Hepatocyte (in vitro differentiated cells): ENCODE data around the gene HSD11B1L. TPM values are rescaled to one million over a fixed set of nuclear protein-coding genes. Genes with fewer than 3 reads are reported as not detected.
A peak's percentile ranks its signal among the peaks of the same experiment; 100 is the strongest.

Source experiments
- DNase-seq: peaks from one replicate; pipeline ENCODE4 v3.0.0-alpha.2; 2016; ENCODE audit warnings: low spot score
- H2AFZ ChIP-seq: fragments of 200-600 bp; sonication (generic); 2 replicates; pipeline ENCODE4 v1.6.0; 2016; ENCODE audit warnings: antibody characterized with exemption, mild to moderate bottlenecking
- H3K27ac ChIP-seq: fragments of 200-600 bp; sonication (generic); 2 replicates; pipeline ENCODE4 v1.5.1; 2016; ENCODE audit warnings: mild to moderate bottlenecking
- H3K27me3 ChIP-seq: fragments of 200-600 bp; sonication (generic); 2 replicates; pipeline ENCODE4 v1.6.1; 2016
- H3K36me3 ChIP-seq: fragments of 200-600 bp; sonication (generic); replicated peaks from 2 replicates; pipeline ENCODE4 v1.5.1; 2016; ENCODE audit warnings: low read depth; ENCODE audit not compliant: insufficient read depth
- H3K4me1 ChIP-seq: fragments of 200-600 bp; sonication (generic); 2 replicates; pipeline ENCODE4 v1.5.1; 2016; ENCODE audit warnings: mild to moderate bottlenecking, moderate library complexity; ENCODE audit not compliant: insufficient read depth
- H3K4me2 ChIP-seq: fragments of 200-600 bp; sonication (generic); 2 replicates; pipeline ENCODE4 v1.6.0; 2016
- H3K4me3 ChIP-seq: fragments of 200-600 bp; sonication (generic); 2 replicates; pipeline ENCODE4 v1.5.1; 2016; ENCODE audit warnings: mild to moderate bottlenecking
- H3K79me2 ChIP-seq: fragments of 200-600 bp; sonication (generic); 2 replicates; pipeline ENCODE4 v1.6.0; 2017; ENCODE audit warnings: mild to moderate bottlenecking
- H3K9me2 ChIP-seq: fragments of 200-600 bp; sonication (generic); replicated peaks from 2 replicates; pipeline ENCODE4 v1.6.0; 2017; ENCODE audit warnings: mild to moderate bottlenecking; ENCODE audit not compliant: insufficient read depth
- H3K9me3 ChIP-seq: fragments of 200-600 bp; sonication (generic); 2 replicates; pipeline ENCODE4 v1.5.1; 2016; ENCODE audit warnings: low read depth, mild to moderate bottlenecking
- H4K20me1 ChIP-seq: fragments of 200-600 bp; sonication (generic); 2 replicates; pipeline ENCODE4 v1.6.0; 2016; ENCODE audit warnings: mild to moderate bottlenecking; ENCODE audit not compliant: insufficient read depth, poor library complexity, severe bottlenecking
- EZH2 ChIP-seq: fragments of 200-600 bp; sonication (generic); IDR thresholded peaks from 2 replicates; pipeline ENCODE4 v1.6.1; 2016; ENCODE audit warnings: antibody characterized with exemption, mild to moderate bottlenecking, borderline replicate concordance
- EZH2phosphoT487 ChIP-seq: fragments of 200-600 bp; sonication (generic); IDR thresholded peaks from one replicate; pipeline ENCODE4 v1.6.1; 2018; ENCODE audit warnings: antibody characterized with exemption, mild to moderate bottlenecking, low read depth, moderate library complexity; ENCODE audit not compliant: unreplicated experiment, severe bottlenecking
- WGBS: methylation state at CpG from one replicate; pipeline ENCODE4 v1.1.6; 2016; ENCODE audit warnings: low lambda C conversion rate; ENCODE audit errors: missing lambda C conversion rate; 5-methylcytosine and 5-hydroxymethylcytosine counted together
- polyA plus RNA-seq: library from polyadenylated mRNA; unstranded; fragments of >200 nt; fragmentation: Nextera tagmentation; extraction: Ambion mirVana; gene quantifications from 2 replicates; pipeline ENCODE4 v1.2.1, GENCODE V29; 2016
- total RNA-seq: library from RNA; depleted of rRNA; stranded (reverse); fragments of >200 nt; gene quantifications from 2 replicates; pipeline ENCODE4 v1.2.3, GENCODE V29; 2014
- TF ChIP-seq, protein P1 (sequence below): fragments of 200-600 bp; sonication (generic); IDR thresholded peaks from 2 replicates; pipeline ENCODE4 v1.5.1; 2016; ENCODE audit warnings: antibody characterized with exemption, mild to moderate bottlenecking; ENCODE audit not compliant: poor library complexity

The HSD11B1L gene
- total and polyA plus RNA-seq, 2 experiments from 2014 or later = 14.9 to 26.0 TPM

DNA sequence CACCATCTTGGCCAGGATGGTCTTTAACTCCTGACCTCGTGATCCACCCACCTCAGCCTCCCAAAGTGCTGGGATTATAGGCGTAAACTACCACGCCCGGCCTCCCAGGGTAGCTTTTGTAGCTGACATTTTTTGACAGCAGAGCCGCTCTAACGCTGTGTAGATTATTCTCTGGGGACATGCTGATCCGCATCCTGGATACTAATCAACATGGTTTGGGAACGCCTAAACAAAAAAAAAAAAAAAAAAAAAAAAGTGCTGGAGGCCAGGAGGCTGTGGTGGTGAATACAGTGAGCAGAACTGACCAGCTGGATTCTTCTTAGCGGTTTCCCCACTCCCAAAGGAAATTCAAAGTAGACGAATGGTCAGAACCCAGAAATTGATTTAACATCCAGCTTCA, 34.0 kb downstream of the HSD11B1L start:
- Histone ChIP-seq H3K36me3 (no peaks in the 10 kb centered on the region), H3K9me3 (no peaks in the 10 kb centered on the region), H3K79me2 (peaks cover 58% of the 10 kb centered on the region), H3K4me1 (peaks cover 13% of the 10 kb centered on the region), H3K27me3 (no peaks in the 10 kb centered on the region), H2AFZ (no peak overlapping the region), H4K20me1 (no peaks in the 10 kb centered on the region), H3K27ac (no peak overlapping the region), H3K4me3 (no peak overlapping the region), H3K9me2 (no peaks in the 10 kb centered on the region), H3K4me2 (no peak overlapping the region)
- WGBS = 95% methylated on average over 10 of the region's 10 CpGs
- DNase-seq = no peak
- no peak for TF ChIP-seq EZH2phosphoT487

DNA sequence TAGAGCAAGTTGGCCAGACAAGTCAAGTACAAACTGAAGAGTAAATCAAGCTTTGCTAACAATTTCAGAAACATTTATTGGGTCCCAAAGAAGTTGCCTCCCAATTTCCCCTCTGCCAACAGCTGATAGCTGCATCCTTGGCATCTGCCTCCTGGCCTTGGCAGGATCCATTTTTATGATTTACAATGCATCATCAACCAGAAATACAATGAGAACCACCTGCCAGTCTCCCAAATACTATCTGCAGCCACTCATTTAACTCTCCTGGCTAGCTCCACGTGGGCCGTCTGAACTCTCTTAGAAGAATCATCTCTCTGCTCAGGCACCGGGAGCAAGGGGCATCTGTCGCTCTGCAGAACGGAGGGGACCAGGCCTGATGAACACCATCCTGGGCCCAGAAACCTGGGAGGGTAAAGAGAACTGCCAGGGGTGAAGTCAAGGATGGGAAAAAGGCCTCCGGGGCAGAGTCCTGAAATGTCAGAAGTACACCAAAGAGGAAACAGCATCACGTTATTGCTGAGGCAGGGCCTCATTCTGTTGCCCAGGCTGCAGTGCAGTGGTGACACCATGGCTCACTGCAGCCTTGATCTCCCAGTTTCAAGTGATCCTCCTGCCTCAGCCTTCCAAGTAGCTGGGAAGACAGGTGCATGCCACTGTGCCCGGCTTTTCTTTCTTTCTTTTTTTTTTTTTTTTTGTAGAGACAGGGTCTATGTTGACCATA, 36.5 kb downstream of the HSD11B1L start:
- peak overlapping the region; percentile 88 for H3K4me2 ChIP-seq

DNA sequence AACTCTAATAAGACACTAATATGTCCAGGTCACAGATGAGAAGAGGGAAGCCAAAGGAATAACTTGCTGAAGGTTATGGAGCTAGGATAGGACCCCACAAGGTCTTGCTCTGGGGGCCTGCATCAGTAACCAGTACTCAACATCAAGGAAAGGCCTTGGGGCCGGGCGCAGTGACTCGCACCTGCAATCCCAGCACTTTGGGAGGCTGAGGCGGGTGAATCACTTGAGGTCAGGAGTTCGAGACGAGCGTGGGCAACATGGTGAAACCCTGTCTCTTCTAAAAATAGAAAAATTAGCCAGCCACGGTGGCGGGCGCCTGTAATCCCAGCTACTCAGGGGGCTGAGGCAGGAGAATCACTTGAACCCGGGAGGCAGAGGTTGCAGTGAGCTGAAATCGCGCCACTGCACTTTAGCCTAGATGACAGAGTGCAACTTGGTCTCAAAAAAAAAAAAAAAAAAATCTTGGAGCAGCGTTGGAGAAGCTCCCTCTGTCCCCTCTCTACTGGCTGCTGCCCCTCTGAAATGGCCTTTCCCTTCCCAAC, 37.3 kb downstream of the HSD11B1L start:
- 88% methylated on average over 14 of the region's 14 CpGs for WGBS
- Histone ChIP-seq H3K36me3 (no peaks in the 10 kb centered on the region), H3K27ac (peak overlapping the region; percentile 95), H3K4me2 (peak overlapping the region; percentile 88), H3K79me2 (peaks cover 58% of the 10 kb centered on the region), H3K27me3 (no peaks in the 10 kb centered on the region), H3K4me1 (peaks cover 13% of the 10 kb centered on the region), H3K9me3 (no peaks in the 10 kb centered on the region), H2AFZ (no peak overlapping the region), H4K20me1 (no peaks in the 10 kb centered on the region), H3K9me2 (no peaks in the 10 kb centered on the region), H3K4me3 (no peak overlapping the region)
- no peak for DNase-seq
- TF ChIP-seq EZH2 = no peak
- no peak for TF ChIP-seq EZH2phosphoT487
- TF ChIP-seq, protein P1, sequence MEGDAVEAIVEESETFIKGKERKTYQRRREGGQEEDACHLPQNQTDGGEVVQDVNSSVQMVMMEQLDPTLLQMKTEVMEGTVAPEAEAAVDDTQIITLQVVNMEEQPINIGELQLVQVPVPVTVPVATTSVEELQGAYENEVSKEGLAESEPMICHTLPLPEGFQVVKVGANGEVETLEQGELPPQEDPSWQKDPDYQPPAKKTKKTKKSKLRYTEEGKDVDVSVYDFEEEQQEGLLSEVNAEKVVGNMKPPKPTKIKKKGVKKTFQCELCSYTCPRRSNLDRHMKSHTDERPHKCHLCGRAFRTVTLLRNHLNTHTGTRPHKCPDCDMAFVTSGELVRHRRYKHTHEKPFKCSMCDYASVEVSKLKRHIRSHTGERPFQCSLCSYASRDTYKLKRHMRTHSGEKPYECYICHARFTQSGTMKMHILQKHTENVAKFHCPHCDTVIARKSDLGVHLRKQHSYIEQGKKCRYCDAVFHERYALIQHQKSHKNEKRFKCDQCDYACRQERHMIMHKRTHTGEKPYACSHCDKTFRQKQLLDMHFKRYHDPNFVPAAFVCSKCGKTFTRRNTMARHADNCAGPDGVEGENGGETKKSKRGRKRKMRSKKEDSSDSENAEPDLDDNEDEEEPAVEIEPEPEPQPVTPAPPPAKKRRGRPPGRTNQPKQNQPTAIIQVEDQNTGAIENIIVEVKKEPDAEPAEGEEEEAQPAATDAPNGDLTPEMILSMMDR = no peak

More for the DNA sequence above, 36.5 kb downstream of the HSD11B1L start:
- no peaks in the 10 kb centered on the region for H3K36me3 ChIP-seq
- H3K4me1 ChIP-seq = peaks cover 13% of the 10 kb centered on the region
- DNase-seq = no peak
- no peaks in the 10 kb centered on the region for H3K9me2 ChIP-seq
- WGBS = 96% methylated on average over 8 of the region's 8 CpGs
- no peaks in the 10 kb centered on the region for H3K27me3 ChIP-seq
- peak overlapping the region; percentile 95 for H3K27ac ChIP-seq
- peaks cover 58% of the 10 kb centered on the region for H3K79me2 ChIP-seq
- no peak overlapping the region for H2AFZ ChIP-seq
- no peaks in the 10 kb centered on the region for H4K20me1 ChIP-seq
- no peak overlapping the region for H3K4me3 ChIP-seq
- H3K9me3 ChIP-seq = no peaks in the 10 kb centered on the region
- TF ChIP-seq EZH2 = no peak
- no peak for TF ChIP-seq EZH2phosphoT487
- TF ChIP-seq, protein P1 = no peak

GRCh38 chr19:5718579-5719273, 37.9 kb downstream of the HSD11B1L start:
- peak overlapping the region; percentile 69 for H3K4me3 ChIP-seq
- peak; percentile 70 for DNase-seq
- H3K36me3 ChIP-seq = no peaks in the 10 kb centered on the region
- H3K4me2 ChIP-seq = peak overlapping the region; percentile 88
- H3K27me3 ChIP-seq = no peaks in the 10 kb centered on the region
- peaks cover 13% of the 10 kb centered on the region for H3K4me1 ChIP-seq
- WGBS = 24% methylated on average over 11 of the region's 11 CpGs
- H3K27ac ChIP-seq = peak overlapping the region; percentile 95
- TF ChIP-seq EZH2 = no peak
- no peaks in the 10 kb centered on the region for H4K20me1 ChIP-seq
- no peaks in the 10 kb centered on the region for H3K9me3 ChIP-seq
- peaks cover 58% of the 10 kb centered on the region for H3K79me2 ChIP-seq
- H2AFZ ChIP-seq = no peak overlapping the region
- no peaks in the 10 kb centered on the region for H3K9me2 ChIP-seq
